Panc1 (cell line): Measurements from ENCODE around the gene AKAP9. TPM values are rescaled to one million over a fixed set of nuclear protein-coding genes. Genes with fewer than 3 reads are reported as not detected.

Experiments
- ATAC-seq: fragments of 200-7000 bp; cut with Tn5 transposase; 2 replicates; pipeline ENCODE4 v1.9.1; 2020; ENCODE audit warnings: mild to moderate bottlenecking, moderate library complexity
- BruUV-seq: library from RNA; stranded (reverse); fragments of 400-500 nt; replicated peaks from 2 replicates; lab custom pipeline; 2021; lab: Mats Ljungman, UMichigan
- CTCF ChIA-PET: fragments of 300-600 bp; sonication (Branson Sonifier 250); formaldehyde crosslinking; loops from one replicate; lab custom pipeline; 2022; ENCODE audit warnings: antibody characterized with exemption; lab: Charles Lee
- POLR2A ChIA-PET: fragments of 300-600 bp; sonication (Branson Sonifier 250); formaldehyde crosslinking; loops from one replicate; lab custom pipeline; 2022; ENCODE audit warnings: antibody characterized with exemption; lab: Charles Lee
- DNase-seq: peaks from one replicate; pipeline ENCODE4 v3.0.0-alpha.2; 2010; ENCODE audit warnings: low read depth, low spot score
- H3K27ac ChIP-seq: 2 replicates; pipeline ENCODE4 v1.5.1; 2011; ENCODE audit warnings: mild to moderate bottlenecking, low read length, inconsistent platforms
- H3K27me3 ChIP-seq: fragments of 200-500 bp; sonication (Bioruptor generic); 2 replicates; pipeline ENCODE4 v1.6.0; 2014; ENCODE audit warnings: low read length, inconsistent platforms; ENCODE audit not compliant: control insufficient read depth, insufficient read depth
- H3K36me3 ChIP-seq: fragments of 200-500 bp; sonication (Bioruptor generic); 2 replicates; pipeline ENCODE4 v1.5.1; 2014; ENCODE audit warnings: inconsistent platforms, mild to moderate bottlenecking, low read length, moderate library complexity; ENCODE audit not compliant: control insufficient read depth, insufficient read depth
- H3K4me1 ChIP-seq: 2 replicates; pipeline ENCODE4 v1.5.1; 2011; ENCODE audit warnings: inconsistent platforms, mild to moderate bottlenecking, low read length, moderate library complexity; ENCODE audit not compliant: control insufficient read depth, insufficient read depth
- H3K4me3 ChIP-seq, 2 experiments: 2 replicates each; pipeline ENCODE4 v1.5.1; 2011 to 2012; ENCODE audit warnings: low read depth in 2 of 2, low read length in 2 of 2, mild to moderate bottlenecking in 2 of 2, inconsistent platforms in 1 of 2, moderate library complexity in 1 of 2
- H3K9me3 ChIP-seq: fragments of 200-500 bp; sonication (Bioruptor generic); 2 replicates; pipeline ENCODE4 v1.5.1; 2014; ENCODE audit warnings: low read depth, mild to moderate bottlenecking, inconsistent platforms, low read length, moderate library complexity; ENCODE audit not compliant: control insufficient read depth, insufficient read depth
- CTCF ChIP-seq: fragments of 450-650 bp; IDR thresholded peaks from 2 replicates; pipeline ENCODE4 v1.5.1; 2017; ENCODE audit warnings: mild to moderate bottlenecking
- POLR2AphosphoS5 ChIP-seq: IDR thresholded peaks from 2 replicates; pipeline ENCODE4 v1.6.1; 2012; ENCODE audit warnings: mild to moderate bottlenecking, low read depth, low read length, moderate library complexity
- REST ChIP-seq, 2 experiments: IDR thresholded peaks; 2 replicates each; pipeline ENCODE4 v1.6.1; 2011 to 2012; ENCODE audit warnings: low read depth in 2 of 2, control low read depth in 1 of 2, low read length in 1 of 2, mild to moderate bottlenecking in 1 of 2, moderate library complexity in 1 of 2; ENCODE audit not compliant: insufficient read depth in 1 of 2
- SIN3A ChIP-seq: IDR thresholded peaks from 2 replicates; pipeline ENCODE4 v1.6.1; 2012; ENCODE audit warnings: low read depth, mild to moderate bottlenecking, low read length, moderate library complexity, borderline replicate concordance; ENCODE audit not compliant: insufficient read depth
- TCF7L2 ChIP-seq: IDR thresholded peaks from 2 replicates; pipeline ENCODE4 v1.6.1; 2011; ENCODE audit warnings: mild to moderate bottlenecking, low read depth, low read length, inconsistent platforms
- in situ Hi-C: cut with HindIII; loops from 2 replicates; pipeline ENCODE4 v1.10.0; 2016; ENCODE audit warnings: low sequenced_read_pairs, low pct_unique_long_range_greater_than_20kb
- intact Hi-C: fragments of 100-400 bp; cut with micrococcal nuclease; formaldehyde crosslinking; loops from one replicate; pipeline ENCODE4 v1.10.0; 2022; ENCODE audit not compliant: unreplicated experiment
- total RNA-seq: library from RNA; stranded (reverse); gene quantifications from one replicate; pipeline ENCODE4 v1.2.1, GENCODE V29; 2021; ENCODE audit not compliant: unreplicated experiment

AKAP9 gene
- total RNA-seq, 1 experiment from 2014 or later, result 31.6 TPM

- ChIA-PET CTCF (interaction anchor here (1.0 kb wide), 1 partner anchor 64 kb away, joined by 4 read pairs; no protein-coding TSS in a partner anchor), POLR2A (no interaction called here)
- Histone ChIP-seq H3K27me3 (no peaks in the 10 kb centered on the region), H3K27ac (no peak overlapping the region), H3K4me1 (peaks cover 3% of the 10 kb centered on the region; the same call in 1 of the 2 replicates), H3K36me3 (no peaks in the 10 kb centered on the region; the same call in 1 of the 2 replicates), H3K9me3 (no peaks in the 10 kb centered on the region), H3K4me3 (no peak overlapping the region)
- in situ Hi-C loops, result no loop called here
- no TSS peak for BruUV-seq
- TF ChIP-seq TCF7L2 (no peak), CTCF (no peak; the same call in 1 of the 2 replicates), POLR2AphosphoS5 (no peak), REST (IDR thresholded peaks at IDR 0.05; ENCODE audit: insufficient read depth in 1 of 2, low read depth in 2 of 2, low read length in 1 of 2) (no peak), SIN3A (no peak)
- intact Hi-C loops, result no loop called here
- DNase-seq (peak; percentile 55), ATAC-seq (no peak)
Observed at GRCh38 chr7:91945476-91945875, 4.8 kb downstream of the AKAP9 start.

- in situ Hi-C loops, result no loop called here
- CTCF ChIA-PET, result interaction anchor here (0.6 kb wide), 1 partner anchor 34 kb away, joined by 4 read pairs; no protein-coding TSS in a partner anchor
- POLR2A ChIA-PET, result no interaction called here
- no TSS peak for BruUV-seq
- no peaks in the 10 kb centered on the region for H3K36me3 ChIP-seq
- ATAC-seq, result no peak
- no peak for DNase-seq
- no peaks in the 10 kb centered on the region for H3K9me3 ChIP-seq
- H3K4me3 ChIP-seq, result no peak overlapping the region
- H3K4me1 ChIP-seq, result peaks cover 3% of the 10 kb centered on the region; the same call in 1 of the 2 replicates
- no peak overlapping the region for H3K27ac ChIP-seq
- TF ChIP-seq POLR2AphosphoS5, result no peak
- TF ChIP-seq SIN3A, result no peak
- TF ChIP-seq CTCF, result no peak
- no peak for TF ChIP-seq REST (IDR thresholded peaks at IDR 0.05; ENCODE audit: insufficient read depth in 1 of 2, low read depth in 2 of 2, low read length in 1 of 2)
- TF ChIP-seq TCF7L2, result no peak
- H3K27me3 ChIP-seq, result no peaks in the 10 kb centered on the region
- intact Hi-C loops, result no loop called here
Observed at GRCh38 chr7:91946549-91946948, 5.9 kb downstream of the AKAP9 start.
